ENCODE results near the gene FAM20A.

DNA sequence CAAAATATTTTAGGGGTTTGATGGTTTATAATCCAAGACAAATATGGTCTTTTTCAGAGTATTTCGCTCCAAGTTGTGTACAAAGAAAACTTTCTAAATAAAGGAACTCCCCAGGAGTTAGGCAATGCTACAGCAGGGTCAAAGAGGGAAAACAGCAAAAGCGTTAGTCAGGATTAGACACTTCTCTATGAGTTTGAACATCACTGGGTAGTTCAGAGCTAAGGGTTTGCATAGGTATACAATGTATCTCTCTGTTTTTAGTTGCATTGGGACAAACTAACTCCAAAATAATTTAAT, 34.8 kb downstream of the FAM20A start:
- TF ChIP-seq, protein P1, sequence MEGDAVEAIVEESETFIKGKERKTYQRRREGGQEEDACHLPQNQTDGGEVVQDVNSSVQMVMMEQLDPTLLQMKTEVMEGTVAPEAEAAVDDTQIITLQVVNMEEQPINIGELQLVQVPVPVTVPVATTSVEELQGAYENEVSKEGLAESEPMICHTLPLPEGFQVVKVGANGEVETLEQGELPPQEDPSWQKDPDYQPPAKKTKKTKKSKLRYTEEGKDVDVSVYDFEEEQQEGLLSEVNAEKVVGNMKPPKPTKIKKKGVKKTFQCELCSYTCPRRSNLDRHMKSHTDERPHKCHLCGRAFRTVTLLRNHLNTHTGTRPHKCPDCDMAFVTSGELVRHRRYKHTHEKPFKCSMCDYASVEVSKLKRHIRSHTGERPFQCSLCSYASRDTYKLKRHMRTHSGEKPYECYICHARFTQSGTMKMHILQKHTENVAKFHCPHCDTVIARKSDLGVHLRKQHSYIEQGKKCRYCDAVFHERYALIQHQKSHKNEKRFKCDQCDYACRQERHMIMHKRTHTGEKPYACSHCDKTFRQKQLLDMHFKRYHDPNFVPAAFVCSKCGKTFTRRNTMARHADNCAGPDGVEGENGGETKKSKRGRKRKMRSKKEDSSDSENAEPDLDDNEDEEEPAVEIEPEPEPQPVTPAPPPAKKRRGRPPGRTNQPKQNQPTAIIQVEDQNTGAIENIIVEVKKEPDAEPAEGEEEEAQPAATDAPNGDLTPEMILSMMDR (conservative IDR thresholded peaks at IDR 0.05 in 1 of 2, IDR thresholded peaks at IDR 0.05 in 1 of 2; ENCODE audit: low read depth in 1 of 2, low read length in 2 of 2) = no peak
- TF ChIP-seq EZH2 (IDR thresholded peaks at IDR 0.05; ENCODE audit: low read length, missing control alignments) = no peak

All from fibroblast of lung (primary cell).